ENCODE results near the gene SYT12.

- TF ChIP-seq ZNF211 (tag by site-specific recombination; IDR thresholded peaks at IDR 0.05; ENCODE audit: low read depth): no peak
- no peak for TF ChIP-seq ZNF121 (tag by site-specific recombination; IDR thresholded peaks at IDR 0.05)
- TF ChIP-seq CTCF (tag by site-specific recombination; IDR thresholded peaks at IDR 0.05): no peak
Measured at GRCh38 chr11:67002297-67002913, 20.5 kb upstream of the SYT12 start.
